Naive thymus-derived CD8-positive, alpha-beta T cell (primary cell): ENCODE measurements around the gene WDR88. TPM values are rescaled to one million over a fixed set of nuclear protein-coding genes. Genes with fewer than 3 reads are reported as not detected.

ENCODE experiments used
- ATAC-seq, 2 donors: fragments of 150-1000 bp; cut with Tn5 transposase in 1 of 2; sonication (Bioruptor Pico), chemical (Tn5 transposase) in 1 of 2; 1 replicate in 1 of 2; 2 replicates in 1 of 2; pipeline ENCODE4 v1.10.0; 2021; ENCODE audit warnings: mild to moderate bottlenecking in 2 of 2, moderate library complexity in 2 of 2
- POLR2A ChIA-PET: fragments of 350-600 bp; sonication (Branson Sonifier 250); formaldehyde crosslinking; loops from one replicate; lab custom pipeline; 2021; ENCODE audit warnings: antibody characterized with exemption; lab: Charles Lee
- DNase-seq, 10 donors: peaks; one replicate each; pipeline versions ENCODE4 v3.0.0 to v3.0.0-alpha.2; 2020 to 2022
- H3K27ac Mint-ChIP-seq, 10 donors: one replicate each; pipeline ENCODE4 v1.8.0; 2020 to 2022; ENCODE audit warnings: mild to moderate bottlenecking in 10 of 10, mixed read lengths in 10 of 10, moderate library complexity in 4 of 10, inconsistent platforms in 1 of 10
- H3K27me3 Mint-ChIP-seq, 5 donors: one replicate each; pipeline ENCODE4 v1.8.0; 2021 to 2022; ENCODE audit warnings: mixed read lengths in 5 of 5
- H3K36me3 Mint-ChIP-seq, 3 donors: one replicate each; pipeline ENCODE4 v1.8.0; 2020 to 2022; ENCODE audit warnings: mixed read lengths in 3 of 3, mild to moderate bottlenecking in 2 of 3, inconsistent platforms in 1 of 3
- H3K4me1 Mint-ChIP-seq, 4 donors: one replicate each; pipeline ENCODE4 v1.8.0; 2021 to 2022; ENCODE audit warnings: mixed read lengths in 4 of 4
- H3K4me3 Mint-ChIP-seq, 10 donors: one replicate each; pipeline ENCODE4 v1.8.0; 2020 to 2022; ENCODE audit warnings: mild to moderate bottlenecking in 10 of 10, mixed read lengths in 10 of 10, moderate library complexity in 6 of 10, inconsistent platforms in 1 of 10
- H3K9me3 Mint-ChIP-seq, 9 donors: one replicate each; pipeline ENCODE4 v1.8.0; 2020 to 2022; ENCODE audit warnings: mixed read lengths in 9 of 9, mild to moderate bottlenecking in 3 of 9, inconsistent platforms in 1 of 9, moderate library complexity in 1 of 9
- polyA plus RNA-seq, 3 donors: library from polyadenylated mRNA; unstranded; fragments of 300-500 nt; fragmentation: Illumina TruSeq; gene quantifications; one replicate each; pipeline ENCODE4 v1.2.3, GENCODE V29; 2021
- total RNA-seq, 8 experiments: library from RNA in 2 of 8; stranded (reverse) in 2 of 8; gene quantifications; one replicate each; pipeline ENCODE4 v1.2.3 and lab custom pipeline; 2021 to 2026

WDR88 gene
- total and polyA plus RNA-seq, 5 experiments from 2014 or later = 0.10 to 0.60 (median 0.20) TPM; not detected in 1

DNA sequence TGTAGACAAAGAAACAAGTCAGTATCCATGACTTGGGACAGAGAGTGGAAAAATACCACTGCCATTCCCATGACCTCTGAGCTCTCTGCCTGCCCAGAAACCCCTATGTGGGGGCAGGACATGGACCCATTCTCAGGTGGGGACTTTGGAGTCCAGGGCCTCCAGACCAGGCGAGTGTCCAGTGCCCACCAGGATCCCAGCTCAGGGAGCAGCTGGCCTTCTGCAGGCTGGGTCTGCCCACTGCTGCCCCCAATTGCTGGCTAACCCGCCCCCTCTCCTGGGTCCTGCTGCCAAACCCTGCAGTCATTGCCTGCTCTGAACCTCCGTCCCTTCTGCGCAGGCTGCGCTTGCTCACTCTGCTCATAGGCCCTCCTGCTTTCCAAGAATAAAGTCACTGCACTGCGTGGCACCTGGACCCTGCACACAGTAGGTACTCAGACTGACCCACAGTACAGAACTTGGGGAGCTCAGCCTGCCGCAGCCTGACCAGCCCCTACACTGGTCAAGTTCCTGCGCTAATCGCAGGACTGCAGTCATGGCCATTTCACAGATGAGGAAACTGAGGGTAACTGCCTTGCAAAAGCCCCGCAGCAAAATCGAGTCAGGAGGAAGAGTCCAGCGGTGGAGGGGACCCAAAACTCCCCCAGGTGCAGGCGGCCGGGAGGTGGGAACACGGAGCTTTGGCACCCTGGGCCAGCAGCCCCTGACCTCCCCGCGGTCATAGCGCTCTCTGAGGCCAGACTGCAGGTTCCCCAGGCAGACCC, 93.0 kb downstream of the WDR88 start:
- peaks cover 24 to 82% (median 52%) of the 10 kb centered on the region in 5 donors for H3K27me3 Mint-ChIP-seq
- peak overlapping the region in 1 of 10 donors; percentile 59 for H3K27ac Mint-ChIP-seq
- POLR2A ChIA-PET = no interaction called here
- peak overlapping the region; percentile 19 to 78 (median 56) for H3K4me3 Mint-ChIP-seq
- no peak for DNase-seq
- H3K4me1 Mint-ChIP-seq = peaks cover 9 to 12% (median 11%) of the 10 kb centered on the region in 4 donors
- peaks cover 11 to 18% (median 12%) of the 10 kb centered on the region in 3 donors for H3K36me3 Mint-ChIP-seq
- H3K9me3 Mint-ChIP-seq = peaks cover 8 to 35% (median 20%) of the 10 kb centered on the region in 9 donors
- no peak for ATAC-seq

Other genes with a start within 250 kb of the WDR88 start
- gene CEP89, start 160.2 kb upstream of the WDR88 start, total RNA-seq = 10 to 100 TPM; 15.6 to 17.8 TPM
- 10 to 100 TPM in 1 of 3 donors, 1 to 10 TPM in 2; 6.8 to 11.3 (median 8.0) TPM for gene CEP89, start 160.2 kb upstream of the WDR88 start, polyA plus RNA-seq
- 1 to 10 TPM; 1.3 to 2.0 TPM for gene FAAP24, start 159.9 kb upstream of the WDR88 start, total RNA-seq
- 1 to 10 TPM; 1.5 to 4.6 (median 1.9) TPM for gene FAAP24, start 159.9 kb upstream of the WDR88 start, polyA plus RNA-seq
- gene RHPN2, start 67.2 kb upstream of the WDR88 start, total RNA-seq = 1 to 10 TPM; 1.8 to 2.8 TPM
- gene RHPN2, start 67.2 kb upstream of the WDR88 start, polyA plus RNA-seq = 1 to 10 TPM in 2 of 3 donors, under 1 TPM in 1; 0.06 to 2.7 (median 1.1) TPM
- gene GPATCH1, start 50.9 kb upstream of the WDR88 start, total RNA-seq = 10 to 100 TPM; 18.3 to 21.7 TPM
- gene GPATCH1, start 50.9 kb upstream of the WDR88 start, polyA plus RNA-seq = 1 to 10 TPM; 3.9 to 6.4 (median 5.0) TPM
- not detected for gene LRP3, start 62.2 kb downstream of the WDR88 start, total RNA-seq
- gene LRP3, start 62.2 kb downstream of the WDR88 start, polyA plus RNA-seq = not detected
- not detected for gene SLC7A10, start 93.7 kb downstream of the WDR88 start, total RNA-seq
- gene SLC7A10, start 93.7 kb downstream of the WDR88 start, polyA plus RNA-seq = not detected
- under 1 TPM; 0.66 to 0.99 TPM for gene CEBPA, start 170.4 kb downstream of the WDR88 start, total RNA-seq
- gene CEBPA, start 170.4 kb downstream of the WDR88 start, polyA plus RNA-seq = 1 to 10 TPM in 1 of 3 donors, under 1 TPM in 1, not detected in 1; 0.08 to 1.3 TPM
- gene CEBPG, start 241.6 kb downstream of the WDR88 start, total RNA-seq = 10 to 100 TPM; 29.4 to 30.0 TPM
- gene CEBPG, start 241.6 kb downstream of the WDR88 start, polyA plus RNA-seq = 1 to 10 TPM; 4.5 to 9.3 (median 4.8) TPM